ENCODE measurements around the gene CNKSR1.

GRCh38 chr1:26129778-26130177 is 47.5 kb upstream of the CNKSR1 start:
- TF ChIP-seq SUZ12 (IDR thresholded peaks at IDR 0.05; ENCODE audit: extremely low read depth, insufficient read depth, insufficient read length): no peak
- no peak for TF ChIP-seq YY1 (IDR thresholded peaks at IDR 0.05; ENCODE audit: insufficient read depth, insufficient read length)

All from NT2/D1 (cell line).